AG04450 (cell line): ENCODE results near the gene DCST2. TPM values are rescaled to one million over a fixed set of nuclear protein-coding genes. Genes with fewer than 3 reads are reported as not detected.

ENCODE experiments used
- CTCF ChIA-PET: fragments of 300-600, 350-600 bp; formaldehyde crosslinking; extraction: SDS; loops from one replicate; lab custom pipeline; 2022; ENCODE audit warnings: antibody characterized with exemption, inconsistent platforms; lab: Charles Lee
- POLR2A ChIA-PET: fragments of 350-600 bp; formaldehyde crosslinking; extraction: SDS; loops from one replicate; lab custom pipeline; 2021; ENCODE audit warnings: antibody characterized with exemption, inconsistent platforms; lab: Yijun Ruan, JAX
- DNase-seq: peaks from one replicate; pipeline ENCODE4 v3.0.0-alpha.2; 2011; ENCODE audit warnings: low read depth, low spot score
- H3K27ac ChIP-seq: one replicate; pipeline ENCODE4 v1.5.1; 2012; ENCODE audit warnings: low read depth, low read length, control low read depth
- H3K27me3 ChIP-seq: one replicate; pipeline ENCODE4 v1.6.0; 2012; ENCODE audit warnings: low read length; ENCODE audit not compliant: control insufficient read depth, insufficient read depth
- H3K4me3 ChIP-seq: 2 replicates; pipeline ENCODE4 v1.5.1; 2011; ENCODE audit warnings: mild to moderate bottlenecking, low read depth, low read length, control low read depth
- H3K9me3 ChIP-seq: 2 replicates; pipeline ENCODE4 v1.5.1; 2012; ENCODE audit warnings: low read length; ENCODE audit not compliant: control insufficient read depth, insufficient read depth
- polyA plus RNA-seq: library from polyadenylated mRNA; depleted of rRNA; stranded (reverse); fragments of >200 nt; gene quantifications from 2 replicates; pipeline ENCODE4 v1.2.3, GENCODE V29; 2011
- TF ChIP-seq, protein P1 (sequence below): IDR thresholded peaks from 2 replicates; pipeline ENCODE4 v1.5.1; 2011; ENCODE audit warnings: low read depth, low read length, control low read depth, inconsistent platforms

The DCST2 gene
- polyA plus RNA-seq, 1 experiment: 0.07 TPM

DNA sequence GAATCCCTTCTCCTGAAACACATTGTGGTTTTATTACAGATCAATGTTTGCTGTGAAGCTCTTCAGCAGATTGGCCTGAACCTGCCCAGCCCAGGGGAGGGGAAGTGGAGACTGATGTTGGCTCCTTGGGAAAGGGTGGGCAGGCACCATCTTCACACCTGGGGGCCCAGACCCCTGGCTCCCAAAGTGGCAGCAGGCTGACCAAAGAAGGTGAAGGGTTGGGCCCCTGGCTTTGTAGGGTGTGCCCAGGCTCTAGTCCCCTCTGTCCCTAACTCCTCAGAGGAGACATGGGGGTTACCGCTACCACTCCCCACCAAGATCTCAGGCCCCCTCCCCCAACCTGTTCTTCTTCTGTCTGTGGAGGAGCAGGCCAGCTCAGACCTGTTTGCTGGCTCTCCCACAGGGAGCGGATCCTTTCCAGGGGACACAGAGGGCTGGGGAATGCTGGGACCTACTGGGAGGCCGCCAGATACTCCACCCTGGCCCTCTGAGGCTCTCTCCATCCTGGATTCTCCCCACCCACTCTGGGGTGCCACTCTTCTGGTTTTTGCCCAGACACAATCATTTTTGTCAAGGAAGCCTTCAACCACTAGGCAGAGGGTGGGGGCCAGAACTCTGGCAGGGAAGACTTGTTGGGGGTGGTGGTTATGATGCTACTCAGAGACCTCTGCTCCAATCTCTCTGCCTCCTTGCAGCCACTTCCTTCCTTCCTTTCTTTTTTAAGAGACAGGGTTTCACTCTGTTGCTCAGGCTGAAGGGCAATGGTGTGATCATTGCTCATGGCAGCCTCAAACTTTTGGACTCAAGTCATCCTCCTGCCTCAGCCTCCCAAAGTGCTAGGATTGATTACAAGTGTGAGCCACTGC is 40.0 kb upstream of the DCST2 start:
- H3K27me3 ChIP-seq: peaks cover 22% of the 10 kb centered on the region

DNA sequence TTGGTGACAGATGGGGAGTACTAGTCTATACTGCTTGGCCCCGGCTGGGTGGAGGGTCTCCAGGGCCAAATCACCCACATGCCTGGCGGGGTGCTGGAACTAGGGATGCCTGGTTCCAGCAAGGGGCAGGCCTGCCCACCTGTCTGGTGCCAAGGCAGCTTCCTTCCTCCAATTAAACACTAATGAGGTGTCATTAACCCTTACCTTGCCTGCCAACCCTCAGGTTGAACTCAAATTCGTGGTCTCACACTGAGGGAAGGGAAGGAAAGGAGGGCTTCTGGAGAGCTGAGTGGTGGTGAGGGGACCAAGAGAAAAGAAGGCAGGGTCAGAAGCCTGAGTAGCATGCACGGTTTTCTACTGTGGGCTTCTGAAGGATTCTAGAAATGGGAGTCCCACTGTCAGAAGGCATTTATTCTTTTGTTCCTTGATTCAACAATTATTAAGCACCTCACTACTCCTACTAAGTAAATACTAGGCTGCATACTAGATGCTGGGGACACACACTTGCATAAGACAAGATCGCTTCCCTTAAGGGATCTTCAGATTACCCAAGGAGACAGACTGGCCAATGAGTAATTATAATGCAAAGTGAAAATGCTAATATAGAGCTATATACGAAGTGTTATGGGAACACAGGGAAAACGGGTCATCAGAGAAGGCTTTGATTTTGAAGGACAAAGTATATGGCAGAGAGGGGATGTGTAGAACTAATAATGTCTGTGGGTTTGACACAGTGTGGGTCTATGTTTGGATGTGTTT is 39.1 kb upstream of the DCST2 start:
- CTCF ChIA-PET: interaction anchor here (0.6 to 1.6 kb wide), 7 partner anchors 11 to 100 kb away, joined by 3 to 6 read pairs (median 3); partner anchors contain the start of genes ADAM15 and KRTCAP2
- H3K27me3 ChIP-seq: peaks cover 19% of the 10 kb centered on the region
- POLR2A ChIA-PET: interaction anchor here (0.6 kb wide), 1 partner anchor 1418 kb away, joined by 7 read pairs; no protein-coding TSS in a partner anchor
- DNase-seq: no peak
- no peaks in the 10 kb centered on the region for H3K9me3 ChIP-seq
- H3K27ac ChIP-seq: no peak overlapping the region
- no peak overlapping the region for H3K4me3 ChIP-seq
- TF ChIP-seq, protein P1, sequence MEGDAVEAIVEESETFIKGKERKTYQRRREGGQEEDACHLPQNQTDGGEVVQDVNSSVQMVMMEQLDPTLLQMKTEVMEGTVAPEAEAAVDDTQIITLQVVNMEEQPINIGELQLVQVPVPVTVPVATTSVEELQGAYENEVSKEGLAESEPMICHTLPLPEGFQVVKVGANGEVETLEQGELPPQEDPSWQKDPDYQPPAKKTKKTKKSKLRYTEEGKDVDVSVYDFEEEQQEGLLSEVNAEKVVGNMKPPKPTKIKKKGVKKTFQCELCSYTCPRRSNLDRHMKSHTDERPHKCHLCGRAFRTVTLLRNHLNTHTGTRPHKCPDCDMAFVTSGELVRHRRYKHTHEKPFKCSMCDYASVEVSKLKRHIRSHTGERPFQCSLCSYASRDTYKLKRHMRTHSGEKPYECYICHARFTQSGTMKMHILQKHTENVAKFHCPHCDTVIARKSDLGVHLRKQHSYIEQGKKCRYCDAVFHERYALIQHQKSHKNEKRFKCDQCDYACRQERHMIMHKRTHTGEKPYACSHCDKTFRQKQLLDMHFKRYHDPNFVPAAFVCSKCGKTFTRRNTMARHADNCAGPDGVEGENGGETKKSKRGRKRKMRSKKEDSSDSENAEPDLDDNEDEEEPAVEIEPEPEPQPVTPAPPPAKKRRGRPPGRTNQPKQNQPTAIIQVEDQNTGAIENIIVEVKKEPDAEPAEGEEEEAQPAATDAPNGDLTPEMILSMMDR: no peak

More for the DNA sequence above, 40.0 kb upstream of the DCST2 start:
- Histone ChIP-seq H3K9me3 (no peaks in the 10 kb centered on the region), H3K4me3 (no peak overlapping the region), H3K27ac (no peak overlapping the region)
- TF ChIP-seq, protein P1: no peak
- no peak for DNase-seq
- CTCF ChIA-PET: interaction anchor here (0.6 to 1.6 kb wide), 6 partner anchors 12 to 99 kb away, joined by 3 to 6 read pairs (median 3); partner anchors contain the start of genes ADAM15 and KRTCAP2
- POLR2A ChIA-PET: no interaction called here

DNA sequence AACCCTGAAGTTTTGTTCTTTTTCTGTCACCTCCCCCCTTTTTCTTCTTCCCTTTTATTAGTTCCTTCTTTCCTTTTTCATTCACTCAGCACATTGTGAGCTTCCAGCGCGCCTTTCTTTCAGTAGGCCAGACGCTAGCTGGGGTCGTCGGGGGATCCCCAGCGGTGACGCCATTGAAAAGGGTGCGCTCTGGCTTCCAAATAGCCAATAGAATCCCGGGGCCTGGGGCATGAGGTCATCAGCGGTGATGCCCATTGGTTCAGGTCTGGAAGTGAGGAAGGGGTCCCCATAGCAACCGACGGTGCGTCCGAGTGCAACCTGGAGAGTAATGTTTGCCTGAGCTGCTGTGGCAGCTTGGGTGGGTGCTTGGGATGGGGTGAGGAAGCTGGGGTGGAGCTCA is 38.1 kb upstream of the DCST2 start:
- Histone ChIP-seq H3K27me3 (peaks cover 16% of the 10 kb centered on the region), H3K27ac (no peak overlapping the region), H3K4me3 (no peak overlapping the region), H3K9me3 (no peaks in the 10 kb centered on the region)
- no peak for DNase-seq
- TF ChIP-seq, protein P1: no peak
- POLR2A ChIA-PET: no interaction called here
- CTCF ChIA-PET: interaction anchor here (0.7 to 1.6 kb wide), 5 partner anchors 10 to 19 kb away, joined by 3 to 4 read pairs (median 3); no protein-coding TSS in a partner anchor

DNA sequence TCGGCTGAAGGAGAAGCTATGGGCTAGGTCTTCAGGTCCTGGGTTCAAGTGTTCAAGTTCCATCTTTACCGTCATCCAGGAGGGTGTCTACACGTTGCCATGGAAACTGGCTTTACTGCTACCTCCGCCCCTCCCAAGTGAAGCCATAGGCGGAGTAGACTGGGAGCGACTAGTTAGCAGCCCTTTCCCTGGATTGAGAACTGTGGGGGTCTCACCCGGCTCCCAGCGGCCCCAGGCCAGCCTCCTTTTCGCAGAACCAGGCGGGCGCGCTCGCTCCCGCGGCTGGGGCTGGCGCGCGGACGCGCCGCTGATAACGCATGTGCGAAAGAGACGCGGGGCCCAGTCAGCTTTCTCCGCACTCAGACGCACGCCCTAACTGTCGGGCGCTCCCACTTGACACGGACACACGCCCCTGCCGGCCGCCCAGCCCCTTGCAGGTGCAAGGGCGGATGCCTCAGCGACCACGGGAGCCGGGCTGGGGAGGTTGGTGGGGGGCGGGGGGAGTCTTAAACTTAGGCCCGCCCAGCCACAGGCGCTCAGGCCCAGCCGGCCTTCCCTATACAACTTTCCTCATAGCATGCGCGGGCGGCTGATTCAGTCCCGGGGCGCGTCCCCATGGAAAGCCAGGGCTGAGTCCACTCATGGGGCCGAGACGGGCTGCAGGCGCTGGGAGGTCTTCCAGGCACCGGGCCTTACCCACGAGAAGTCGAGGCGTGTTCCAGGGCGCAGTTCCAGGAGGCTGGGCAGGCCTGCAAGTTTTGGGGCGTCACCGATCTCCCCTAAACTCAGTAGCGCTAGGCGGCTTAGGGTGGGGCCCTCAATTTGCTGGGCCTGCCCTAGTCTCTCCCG is 37.4 kb upstream of the DCST2 start:
- TF ChIP-seq, protein P1: peak; percentile 37; the same call in 1 of the 2 replicates
- ChIA-PET CTCF (interaction anchor here (1.0 kb wide), 3 partner anchors 10 to 27 kb away, joined by 3 to 6 read pairs (median 4); no protein-coding TSS in a partner anchor), POLR2A (no interaction called here)
- no peak overlapping the region for H3K27ac ChIP-seq
- peaks cover 14% of the 10 kb centered on the region for H3K27me3 ChIP-seq
- peak overlapping the region; percentile 46 for H3K4me3 ChIP-seq
- DNase-seq: no peak
- H3K9me3 ChIP-seq: no peaks in the 10 kb centered on the region
